ENCODE results near the gene ACACB.
"Not testable (repeated sequence)": the region's sequence is repeated elsewhere in the genome, so short reads cannot be mapped to it uniquely, and the experiment has no call there.

The ACACB gene

DNA sequence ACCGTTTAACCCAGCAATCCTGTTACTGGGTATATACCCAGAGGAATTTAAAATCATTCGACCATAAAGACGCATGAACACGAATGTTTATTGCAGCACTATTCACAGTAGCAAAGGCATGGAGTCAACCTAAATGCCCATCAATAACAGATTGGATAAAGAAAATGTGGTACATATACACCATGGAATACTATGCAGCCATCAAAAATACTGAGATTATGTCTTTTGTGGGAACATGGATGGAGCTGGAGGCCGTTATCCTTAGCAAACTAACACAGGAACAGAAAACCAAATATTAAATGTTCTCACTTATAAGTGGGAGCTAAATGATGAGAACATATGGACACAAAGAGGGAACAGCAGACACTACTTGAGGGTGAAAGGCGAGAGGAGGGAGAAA, 56.4 kb downstream of the ACACB start:
- not testable (repeated sequence) for DNase-seq (ENCODE audit: low spot score)

DNA sequence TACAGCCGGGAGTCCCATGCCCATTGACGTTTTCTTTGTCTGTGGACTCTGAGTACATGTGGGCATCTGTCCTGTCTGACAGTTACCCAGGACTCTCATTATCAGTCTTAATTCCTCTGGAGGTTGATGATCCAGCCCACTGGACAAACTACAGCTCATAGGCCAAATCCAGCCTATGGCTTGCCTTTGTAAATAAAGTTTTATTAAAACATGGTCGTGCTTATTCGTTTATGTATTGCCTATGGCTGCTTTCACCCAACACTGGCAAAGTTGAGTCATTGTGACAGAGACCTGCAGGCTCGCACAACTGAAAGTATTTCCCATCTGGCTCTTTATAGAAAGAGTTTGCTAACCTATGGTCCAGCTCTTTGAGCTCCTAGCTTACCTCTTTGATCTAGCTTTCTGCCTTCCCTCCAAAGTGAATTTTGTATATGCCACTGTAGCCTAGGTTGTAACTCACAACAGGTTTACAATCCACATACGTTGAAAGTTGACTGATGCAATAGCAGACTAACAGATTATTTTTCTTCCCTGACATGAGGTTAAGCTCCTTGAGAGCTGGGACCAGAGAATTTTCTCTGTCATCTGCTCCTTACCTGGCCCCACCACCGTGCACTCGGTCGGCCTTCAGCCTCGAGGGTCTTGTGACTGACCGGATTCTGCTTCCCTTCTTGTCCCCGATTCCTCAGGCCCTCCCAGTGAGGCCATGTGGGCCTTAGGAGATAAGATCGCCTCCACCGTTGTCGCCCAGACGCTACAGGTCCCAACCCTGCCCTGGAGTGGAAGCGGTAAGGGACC, 57.3 kb downstream of the ACACB start:
- DNase-seq (ENCODE audit: low spot score) = no peak

DNA sequence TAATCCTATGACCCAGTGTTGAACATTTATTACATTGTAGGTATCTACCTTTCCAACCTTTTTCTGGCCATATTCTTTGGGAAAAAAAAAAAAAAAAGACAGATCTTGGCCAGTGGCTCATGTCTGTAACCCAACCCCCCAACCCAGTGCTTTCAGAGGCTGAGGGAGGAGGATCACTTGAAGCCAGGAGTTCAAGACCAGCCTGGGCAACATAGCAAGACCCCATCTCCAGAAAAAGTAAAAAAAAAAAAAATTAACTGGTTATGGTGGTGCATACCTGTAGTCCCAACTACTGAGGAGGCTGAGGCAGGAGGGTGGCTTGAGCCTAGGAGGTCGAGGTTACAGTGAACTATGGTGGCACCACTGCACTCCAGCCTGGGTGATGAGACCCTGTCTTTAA, 58.1 kb downstream of the ACACB start:
- no peak for DNase-seq (ENCODE audit: low spot score)

DNA sequence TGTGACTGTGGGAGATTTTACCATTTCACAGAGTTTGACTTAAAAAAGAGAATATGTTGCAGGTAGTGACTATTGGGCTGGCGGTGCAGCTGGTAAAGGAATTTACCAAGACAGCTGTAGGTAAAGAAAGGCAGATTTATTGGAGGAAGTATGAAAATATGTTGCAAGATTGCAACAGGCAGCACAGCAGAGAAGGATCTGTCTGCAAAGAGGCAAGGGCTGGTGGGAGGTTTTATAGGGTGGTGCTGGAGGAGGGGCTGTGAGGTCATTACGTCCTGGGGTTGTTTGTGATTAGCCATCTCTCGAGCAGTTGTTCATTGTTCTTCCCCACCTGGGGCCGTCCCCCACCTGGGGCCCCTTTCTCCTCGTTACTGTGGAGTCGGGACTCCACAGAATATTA, 62.1 kb downstream of the ACACB start:
- no peak for DNase-seq (ENCODE audit: low spot score)

DNA sequence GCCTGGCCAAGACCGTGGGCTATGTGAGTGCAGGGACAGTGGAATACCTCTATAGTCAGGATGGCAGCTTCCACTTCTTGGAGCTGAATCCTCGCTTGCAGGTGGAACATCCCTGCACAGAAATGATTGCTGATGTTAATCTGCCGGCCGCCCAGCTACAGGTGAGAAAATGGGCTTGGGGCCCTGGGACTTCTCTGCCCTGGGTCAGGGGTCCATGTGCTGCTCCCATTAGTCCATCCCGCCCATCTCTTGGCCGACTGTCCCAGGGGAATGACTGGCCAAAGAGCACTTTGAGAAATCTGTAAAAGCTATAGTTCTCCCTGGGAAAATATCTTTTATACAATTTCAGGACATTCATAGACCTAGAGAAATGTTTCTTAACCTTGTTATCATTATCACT, 63.5 kb downstream of the ACACB start:
- no peak for DNase-seq (ENCODE audit: low spot score)

DNA sequence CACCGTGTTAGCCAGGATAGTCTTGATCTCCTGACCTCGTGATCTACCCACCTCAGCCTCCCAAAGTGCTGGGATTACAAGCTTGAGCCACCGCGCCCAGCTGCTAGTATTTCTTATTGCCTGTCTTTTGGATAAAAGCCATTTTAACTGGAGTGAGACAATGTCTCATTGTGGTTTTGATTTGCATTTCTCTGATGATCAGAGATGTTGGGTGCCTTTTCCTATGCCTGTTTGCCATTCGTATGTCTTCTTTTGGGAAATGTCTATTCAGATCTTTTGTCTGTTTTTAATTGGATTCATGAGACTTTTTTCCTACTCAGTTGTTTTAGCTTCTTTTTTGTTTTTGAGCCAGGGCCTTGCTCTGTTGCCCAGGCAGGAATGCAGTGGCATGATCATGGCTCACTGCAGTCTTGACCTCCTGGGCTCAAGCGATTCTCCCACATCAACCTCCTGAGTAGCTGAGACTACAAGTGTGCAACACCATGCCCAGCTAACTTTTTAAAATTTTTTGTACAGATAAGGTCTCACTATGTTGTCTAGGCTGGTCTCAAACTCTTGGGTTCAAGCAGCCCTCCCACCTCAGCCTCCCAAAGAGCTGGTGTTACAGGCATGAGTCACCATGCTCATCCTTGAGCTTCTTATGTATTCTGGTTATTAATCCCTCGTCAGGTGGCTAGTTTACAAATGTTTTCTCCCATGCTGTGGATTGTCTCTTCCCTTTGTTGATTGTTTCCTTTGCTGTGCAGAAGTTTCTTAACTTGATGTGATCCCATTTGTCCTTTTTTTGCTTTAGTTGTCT, 65.9 kb downstream of the ACACB start:
- DNase-seq (ENCODE audit: low spot score) = no peak

DNA sequence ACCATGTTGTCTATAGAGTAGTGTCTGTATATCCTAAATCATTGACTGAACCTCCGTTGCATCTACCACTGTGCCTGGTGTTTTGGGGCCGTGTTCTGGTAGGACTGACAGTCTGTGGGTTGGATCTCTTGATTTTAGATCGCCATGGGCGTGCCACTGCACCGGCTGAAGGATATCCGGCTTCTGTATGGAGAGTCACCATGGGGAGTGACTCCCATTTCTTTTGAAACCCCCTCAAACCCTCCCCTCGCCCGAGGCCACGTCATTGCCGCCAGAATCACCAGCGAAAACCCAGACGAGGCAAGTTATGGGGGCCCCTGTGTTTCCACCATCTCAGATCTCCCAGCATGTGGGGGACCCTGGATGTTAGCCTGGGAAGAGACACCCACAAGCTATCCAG, 69.1 kb downstream of the ACACB start:
- no peak for DNase-seq (ENCODE audit: low spot score)

DNA sequence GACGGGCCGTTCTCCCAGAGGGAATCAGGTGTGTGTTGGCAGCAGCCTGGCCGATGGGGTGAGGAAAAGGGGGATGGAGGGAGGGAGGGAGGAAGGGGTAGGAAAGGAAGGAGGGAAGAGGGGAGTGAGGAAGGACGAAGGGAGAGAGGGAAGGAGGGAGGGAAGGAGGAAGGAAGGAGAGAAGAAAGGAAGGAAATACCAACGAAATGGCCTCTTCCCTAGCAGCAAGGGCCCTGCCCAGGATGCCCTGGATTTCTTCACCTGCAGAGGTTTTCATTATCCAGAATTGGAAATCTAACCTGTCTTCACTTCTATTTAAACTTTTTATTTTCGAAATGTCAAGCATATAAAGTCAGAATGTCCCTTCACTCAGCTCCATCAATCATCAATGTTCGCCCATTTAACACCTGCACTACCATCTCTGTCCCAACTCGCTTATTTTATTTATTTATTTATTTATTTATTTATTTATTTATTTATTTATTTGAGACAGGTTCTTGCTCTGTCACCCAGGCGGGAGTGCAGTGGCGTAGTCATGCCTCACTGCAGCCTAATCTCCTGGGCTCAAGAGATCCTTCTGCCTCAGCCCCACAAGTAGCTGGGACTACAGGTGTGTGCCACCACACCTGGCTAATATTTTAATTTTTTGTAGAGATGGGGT, 70.7 kb downstream of the ACACB start:
- DNase-seq (ENCODE audit: low spot score) = no peak

DNA sequence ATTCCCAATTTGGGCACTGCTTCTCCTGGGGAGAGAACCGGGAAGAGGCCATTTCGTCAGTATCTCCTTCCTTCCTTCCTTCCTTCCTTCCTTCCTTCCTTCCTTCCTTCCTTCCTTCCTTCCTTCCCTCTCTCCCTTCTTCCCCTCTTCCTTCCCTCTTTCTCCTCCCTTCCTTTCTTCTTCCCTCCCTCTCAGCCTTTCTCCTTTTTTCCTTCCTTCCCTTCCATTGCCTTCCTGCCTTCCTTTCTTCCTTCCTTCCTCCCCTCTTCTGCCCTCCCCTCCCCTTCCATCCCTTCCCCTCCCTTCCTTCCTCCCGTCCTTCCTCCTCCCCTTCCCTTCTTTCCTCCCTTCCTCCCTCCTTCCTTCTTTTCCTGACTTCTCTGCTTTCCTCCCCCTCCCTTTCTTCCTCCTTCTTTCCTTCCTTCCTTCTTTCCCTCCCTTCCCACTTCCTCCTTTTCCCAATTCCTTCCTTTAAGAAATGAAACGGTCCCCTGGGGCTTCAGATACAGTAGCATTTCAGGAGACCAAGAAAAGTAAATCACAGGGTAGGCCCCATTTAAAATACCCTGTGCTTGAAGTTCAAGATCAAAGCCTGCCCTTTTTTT, 71.8 kb downstream of the ACACB start:
- DNase-seq (ENCODE audit: low spot score) = no peak

DNA sequence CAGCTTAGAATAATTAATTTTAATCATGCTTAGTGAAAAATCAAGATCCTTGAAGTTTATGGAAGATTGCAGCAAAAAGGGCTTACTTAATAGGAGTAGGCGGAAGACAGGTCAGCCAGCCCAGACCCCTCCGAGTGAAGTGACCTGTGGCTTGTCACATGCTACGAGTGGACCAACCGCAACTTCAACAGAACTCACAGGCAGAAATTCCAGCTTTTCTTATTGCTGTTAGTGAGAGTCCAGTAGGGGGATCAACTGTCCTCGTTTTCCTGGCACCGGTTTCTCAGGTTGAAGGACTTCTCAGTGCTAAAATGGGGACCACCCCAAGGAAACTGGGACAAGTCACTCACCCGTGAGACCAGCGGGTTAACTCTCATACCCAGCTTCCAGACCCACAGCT, 72.9 kb downstream of the ACACB start:
- no peak for DNase-seq (ENCODE audit: low spot score)

DNA sequence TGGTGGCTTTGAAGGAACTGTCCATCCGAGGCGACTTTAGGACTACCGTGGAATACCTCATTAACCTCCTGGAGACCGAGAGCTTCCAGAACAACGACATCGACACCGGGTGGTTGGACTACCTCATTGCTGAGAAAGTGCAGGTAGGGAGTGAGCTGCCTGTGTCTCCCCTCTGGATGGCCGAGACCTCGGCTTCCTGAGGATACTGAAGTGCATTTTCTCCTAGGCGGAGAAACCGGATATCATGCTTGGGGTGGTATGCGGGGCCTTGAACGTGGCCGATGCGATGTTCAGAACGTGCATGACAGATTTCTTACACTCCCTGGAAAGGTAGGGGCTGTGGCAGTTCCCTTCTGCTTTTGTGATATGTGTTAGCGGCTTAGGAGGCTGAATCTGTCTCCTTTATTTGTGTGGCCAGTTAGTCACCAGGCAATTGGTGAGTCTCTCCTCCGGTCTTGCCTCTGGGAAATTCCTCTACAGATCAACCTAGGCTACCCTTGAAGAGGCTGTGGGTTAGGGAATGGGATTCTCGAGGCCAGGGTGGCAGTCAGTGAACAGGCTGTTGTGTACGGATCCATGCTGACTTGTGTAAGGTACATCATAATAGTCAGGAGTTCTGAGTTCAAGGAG, 75.3 kb downstream of the ACACB start:
- DNase-seq (ENCODE audit: low spot score) = no peak

DNA sequence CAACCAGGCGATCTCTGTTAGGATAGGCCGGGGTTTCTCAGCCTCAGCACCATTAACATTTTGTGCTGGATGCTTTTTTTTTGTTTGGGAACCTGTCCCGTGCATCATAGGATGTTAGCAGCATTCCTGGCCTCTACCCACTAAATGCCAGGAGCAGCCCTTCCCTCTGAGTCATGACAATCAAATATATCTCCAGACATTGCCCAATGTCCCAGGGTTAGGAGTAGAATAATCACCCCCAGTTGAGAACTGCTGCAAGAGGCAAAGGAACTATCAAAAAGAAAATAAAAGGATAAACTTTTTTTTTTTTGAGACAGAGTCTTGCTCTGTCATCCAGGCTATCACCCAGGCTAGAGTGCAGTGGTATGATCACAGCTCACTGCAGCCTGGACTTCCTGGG, 76.0 kb downstream of the ACACB start:
- no peak for DNase-seq (ENCODE audit: low spot score)

DNA sequence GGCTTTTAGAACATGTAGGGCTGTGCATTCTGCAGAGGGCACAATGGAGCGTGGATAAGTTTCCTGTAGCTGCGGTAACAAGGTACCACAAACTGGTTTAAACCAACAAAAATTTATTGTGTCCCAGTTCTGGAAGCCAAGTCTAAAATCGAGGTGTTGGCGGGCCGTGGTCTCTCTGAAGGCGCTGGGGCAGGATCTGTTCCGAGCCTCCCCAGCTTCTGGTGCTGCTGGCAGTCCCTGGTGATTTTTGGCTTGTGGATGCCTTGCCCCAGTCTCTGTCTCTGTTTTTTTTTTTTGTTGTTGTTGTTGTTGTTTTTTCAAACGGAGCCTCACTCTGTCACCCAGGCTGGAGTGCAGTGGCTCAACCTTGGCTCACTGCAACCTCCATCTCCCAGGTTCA, 77.5 kb downstream of the ACACB start:
- no peak for DNase-seq (ENCODE audit: low spot score)

DNA sequence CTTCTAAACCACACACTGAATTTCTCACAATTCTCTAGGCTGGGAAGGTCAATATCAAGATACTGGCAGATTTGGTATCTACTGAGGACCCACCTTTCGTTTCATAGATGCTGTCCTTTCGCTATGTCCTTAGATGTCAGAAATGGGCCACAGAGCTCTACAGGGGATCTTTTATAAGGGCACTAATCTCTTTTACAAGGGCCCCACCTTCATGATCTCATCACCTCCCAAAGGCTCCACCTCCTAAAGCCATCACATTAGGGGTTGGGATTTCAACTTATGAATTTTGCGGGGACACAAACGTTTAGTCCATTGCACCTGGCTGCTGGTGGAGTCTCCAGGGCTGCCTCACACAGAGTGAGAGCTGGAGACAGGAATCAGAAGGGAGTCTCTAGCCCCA, 79.9 kb downstream of the ACACB start:
- DNase-seq (ENCODE audit: low spot score) = no peak

DNA sequence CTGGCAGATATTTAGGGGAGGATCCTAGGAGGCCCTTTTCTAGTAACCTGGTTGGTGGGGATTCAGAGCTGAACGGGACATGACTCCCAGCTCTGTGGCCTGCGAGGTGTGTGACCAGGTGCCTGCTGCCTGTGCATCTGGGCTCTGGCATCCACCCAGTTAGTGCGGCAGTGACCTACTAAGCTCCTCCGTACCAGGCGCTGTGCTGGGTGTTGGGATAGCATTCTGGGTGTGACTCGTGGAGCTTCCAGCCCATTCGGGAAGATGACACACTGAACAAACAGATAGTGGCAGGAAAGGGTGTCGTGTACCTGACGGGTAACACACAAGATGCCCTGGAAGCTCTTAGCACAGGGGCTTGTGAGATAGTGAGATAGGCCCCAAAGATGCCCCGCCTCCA, 80.9 kb downstream of the ACACB start:
- DNase-seq (ENCODE audit: low spot score) = no peak

DNA sequence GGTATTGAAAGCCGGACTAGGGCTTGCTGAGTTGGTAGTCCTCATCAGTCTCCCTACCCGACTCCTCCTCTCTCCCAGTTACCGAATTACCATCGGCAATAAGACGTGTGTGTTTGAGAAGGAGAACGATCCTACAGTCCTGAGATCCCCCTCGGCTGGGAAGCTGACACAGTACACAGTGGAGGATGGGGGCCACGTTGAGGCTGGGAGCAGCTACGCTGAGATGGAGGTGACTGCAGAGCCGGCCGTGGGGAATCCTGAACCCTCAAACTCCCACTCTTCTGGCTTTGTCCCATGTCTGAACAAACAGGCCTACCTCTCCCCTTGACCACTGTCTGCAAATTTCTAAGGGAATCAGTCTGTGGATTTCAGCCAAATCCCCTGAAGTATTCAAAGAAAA, 82.9 kb downstream of the ACACB start:
- DNase-seq (ENCODE audit: low spot score) = no peak

DNA sequence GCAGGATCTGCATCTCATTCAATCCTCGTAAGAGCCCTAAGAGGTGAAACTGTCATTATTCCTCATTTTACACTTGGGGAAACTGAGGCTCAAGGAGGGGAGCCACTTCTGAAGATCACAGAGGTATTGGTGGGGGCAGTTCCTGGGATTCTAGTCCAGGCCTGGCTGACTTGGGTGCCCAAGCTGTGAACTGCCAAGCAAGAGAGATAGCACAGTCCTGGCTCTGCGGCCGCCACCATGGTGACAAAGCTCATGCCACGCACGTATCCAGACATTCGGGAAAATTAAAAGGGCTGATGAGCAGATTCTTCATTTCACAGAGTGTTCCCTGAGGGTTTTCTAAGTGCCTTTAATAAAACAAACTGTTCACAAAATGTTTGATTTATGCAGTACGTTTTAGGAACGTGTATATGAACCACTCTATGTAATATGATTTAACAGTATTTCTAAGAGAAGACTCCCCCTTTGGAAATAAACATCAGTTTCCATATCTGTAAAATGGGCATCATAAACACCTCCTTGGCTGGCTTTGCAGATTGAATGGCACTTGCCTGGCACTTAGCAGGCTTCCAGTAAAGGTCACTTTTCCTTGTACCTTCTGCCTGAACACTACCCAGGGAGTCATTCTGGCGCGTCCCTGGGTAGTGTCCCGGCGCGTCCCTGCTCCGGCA, 84.6 kb downstream of the ACACB start:
- no peak for DNase-seq (ENCODE audit: low spot score)

DNA sequence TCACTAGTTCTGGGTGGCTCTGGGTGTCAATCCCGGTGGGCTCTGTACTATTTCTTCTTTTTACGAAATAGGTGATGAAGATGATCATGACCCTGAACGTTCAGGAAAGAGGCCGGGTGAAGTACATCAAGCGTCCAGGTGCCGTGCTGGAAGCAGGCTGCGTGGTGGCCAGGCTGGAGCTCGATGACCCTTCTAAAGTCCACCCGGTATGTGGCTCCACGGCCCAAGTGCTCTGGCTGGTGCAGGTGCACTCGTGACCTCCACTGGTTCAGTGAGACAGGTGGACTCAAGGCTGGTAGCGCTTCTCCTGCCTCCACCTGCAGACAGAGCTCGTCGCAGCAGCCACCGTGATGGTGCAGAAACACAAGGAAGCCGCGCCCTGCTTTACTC, 85.1 kb downstream of the ACACB start:
- no peak for DNase-seq (ENCODE audit: low spot score)

DNA sequence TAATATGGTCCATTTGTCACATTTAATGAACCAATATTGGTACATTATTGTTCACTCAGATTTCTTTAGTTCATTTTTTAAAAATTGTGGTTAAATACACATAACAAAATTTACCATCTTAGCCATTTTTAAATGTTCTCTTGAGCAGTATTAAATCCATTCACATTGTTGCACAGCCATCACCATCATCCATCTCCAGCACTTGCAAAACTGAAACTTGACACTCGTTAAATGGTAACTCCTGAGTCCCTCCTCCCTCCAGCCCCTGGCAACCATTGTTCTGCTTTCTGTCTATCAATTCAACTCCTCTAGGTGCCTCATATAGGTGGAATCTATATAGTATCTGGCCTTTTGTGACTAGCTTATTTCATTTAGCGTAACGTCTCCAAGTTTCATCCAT, 86.4 kb downstream of the ACACB start:
- DNase-seq (ENCODE audit: low spot score) = no peak

DNA sequence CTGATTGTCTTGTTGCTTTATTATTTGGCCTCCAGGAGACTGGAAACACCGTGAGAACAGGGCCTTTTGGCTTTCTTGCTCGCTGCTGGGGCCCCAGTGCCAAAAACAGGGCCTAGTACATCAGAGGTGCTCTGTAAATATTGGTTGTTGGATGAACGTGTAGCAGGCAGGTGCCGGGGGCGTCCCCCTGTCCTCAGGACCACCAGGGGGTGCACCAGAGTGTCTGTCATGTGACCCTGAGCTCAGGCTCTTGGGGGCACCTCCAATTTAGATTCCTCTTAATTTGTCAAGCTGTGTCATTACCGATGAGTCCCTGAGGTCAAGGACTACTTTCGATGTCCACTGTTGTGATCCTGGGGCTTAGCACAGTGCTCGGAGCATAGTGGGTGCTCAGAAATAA, 87.1 kb downstream of the ACACB start:
- no peak for DNase-seq (ENCODE audit: low spot score)

DNA sequence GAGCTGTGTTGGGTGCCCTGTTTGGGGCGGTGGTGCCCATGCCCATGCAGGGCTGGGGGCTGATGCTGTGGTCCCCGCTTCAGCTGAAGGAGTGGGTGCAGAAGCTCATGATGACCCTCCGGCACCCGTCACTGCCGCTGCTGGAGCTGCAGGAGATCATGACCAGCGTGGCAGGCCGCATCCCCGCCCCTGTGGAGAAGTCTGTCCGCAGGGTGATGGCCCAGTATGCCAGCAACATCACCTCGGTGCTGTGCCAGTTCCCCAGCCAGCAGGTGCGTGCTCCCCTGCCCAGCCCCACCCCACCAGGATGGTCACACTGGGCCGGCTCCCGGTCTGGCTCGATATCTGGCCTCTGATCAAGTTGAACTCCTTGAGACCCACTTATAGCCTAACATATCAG, 92.7 kb downstream of the ACACB start:
- no peak for DNase-seq (ENCODE audit: low spot score)
